Measurements from ENCODE around the gene CARD8.

- TF ChIP-seq POLR2AphosphoS5 (IDR thresholded peaks at IDR 0.05; ENCODE audit: borderline replicate concordance, low read depth, low read length) (no peak), EZH2 (IDR thresholded peaks at IDR 0.05) (no peak)
Observed at GRCh38 chr19:48247212-48247611, 8.5 kb downstream of the CARD8 start.
